Transverse colon (tissue), 4 donors: ENCODE results near the gene CD300A. TPM values are rescaled to one million over a fixed set of nuclear protein-coding genes. Genes with fewer than 3 reads are reported as not detected.

ENCODE experiments used
- DNase-seq: peaks from one replicate; pipeline ENCODE4 v3.0.0-alpha.2; 2019
- H3K27ac ChIP-seq, 4 donors: fragments of 200-600 bp; sonication (generic); 2 replicates each; pipeline ENCODE4 v1.5.1; 2016 to 2018; ENCODE audit warnings: inconsistent platforms in 4 of 4
- H3K27me3 ChIP-seq: fragments of 200-600 bp; sonication (generic); 2 replicates; pipeline ENCODE4 v1.5.1; 2017; ENCODE audit warnings: inconsistent platforms
- H3K36me3 ChIP-seq, 4 donors: fragments of 200-600 bp; sonication (generic); 2 replicates each; pipeline ENCODE4 v1.5.1; 2017 to 2019; ENCODE audit warnings: inconsistent platforms in 4 of 4
- H3K4me1 ChIP-seq, 4 donors: fragments of 200-600 bp; sonication (generic); 2 replicates each; pipeline ENCODE4 v1.5.1; 2017 to 2020; ENCODE audit warnings: inconsistent platforms in 4 of 4
- H3K4me3 ChIP-seq, 4 donors: fragments of 200-600 bp; sonication (generic); 1 replicate in 1 of 4; 2 replicates in 3 of 4; pipeline versions ENCODE4 v1.5.1 to v1.6.1; 2017 to 2019; ENCODE audit warnings: inconsistent platforms in 4 of 4
- H3K9me3 ChIP-seq, 2 donors: fragments of 200-600 bp; sonication (generic); 2 replicates each; pipeline ENCODE4 v1.5.1; 2017 to 2019; ENCODE audit warnings: inconsistent platforms in 2 of 2
- CTCF ChIP-seq, 5 experiments: fragments of 200-600 bp in 3 of 5; fragments of 450-650 bp in 2 of 5; sonication (generic) in 3 of 5; IDR thresholded peaks; 1 replicate in 2 of 5; 2 replicates in 3 of 5; pipeline ENCODE4 v1.5.1; 2016 to 2017; ENCODE audit warnings: antibody characterized with exemption in 5 of 5, inconsistent platforms in 3 of 5, mild to moderate bottlenecking in 2 of 5, moderate library complexity in 1 of 5
- EP300 ChIP-seq: sonication (generic); formaldehyde crosslinking; IDR thresholded peaks from one replicate; pipeline ENCODE4 v1.6.1; 2017; ENCODE audit warnings: antibody characterized with exemption, low read depth
- POLR2A ChIP-seq: fragments of 450-650 bp; IDR thresholded peaks from one replicate; pipeline ENCODE4 v1.6.1; 2016; ENCODE audit warnings: antibody characterized with exemption, mild to moderate bottlenecking, moderate library complexity
- POLR2AphosphoS5 ChIP-seq, 3 donors: sonication (generic); formaldehyde crosslinking; IDR thresholded peaks; one replicate each; pipeline ENCODE4 v1.6.1; 2016; ENCODE audit warnings: antibody characterized with exemption in 3 of 3
- WGBS, 2 donors: methylation state at CpG; one replicate each; pipeline ENCODE4 v1.1.5; 2018; ENCODE audit warnings: low coverage in 1 of 2; 5-methylcytosine and 5-hydroxymethylcytosine counted together
- in situ Hi-C, 4 donors: fragments of 200-750 bp; cut with MboI; loops; one replicate each; pipeline versions ENCODE4 v1.15.0 to v1.15.1; 2017; ENCODE audit warnings: low sequenced_read_pairs in 3 of 4, low pct_ligation_motif_present in 1 of 4, low pct_unique_long_range_greater_than_20kb in 1 of 4
- intact Hi-C: fragments of 100-400 bp; cut with DNase I; formaldehyde crosslinking; loops from one replicate; pipeline ENCODE4 v1.15.1; 2023; ENCODE audit warnings: low total_unique reads
- total RNA-seq, 4 donors: library from RNA; depleted of rRNA; stranded (reverse); fragments of >200 nt; gene quantifications; one replicate each; pipeline ENCODE4 v1.1.0, GENCODE V29; 2016

Gene CD300A
- total RNA-seq, 4 donors from 2014 or later: 3.1 to 5.1 TPM; not detected in 2

GRCh38 chr17:74429604-74430384 lies 36.6 kb upstream of the CD300A start:
- no peak for TF ChIP-seq POLR2A
- peak in 1 of 3 donors; percentile 33 for TF ChIP-seq POLR2AphosphoS5 (IDR thresholded peaks at IDR 0.05)
- no peaks in the 10 kb centered on the region for H3K9me3 ChIP-seq
- 69 to 100% methylated on average over 1 to 19 of the region's 19 CpGs for WGBS, 2 donors

GRCh38 chr17:74430385-74430705 lies 36.1 kb upstream of the CD300A start:
- TF ChIP-seq EP300 (no peak), POLR2AphosphoS5 (IDR thresholded peaks at IDR 0.05) (no peak), POLR2A (no peak), CTCF (IDR thresholded peaks at IDR 0.05) (peak in 1 of 5 experiments; percentile 12)
- no peaks in the 10 kb centered on the region for H3K27me3 ChIP-seq
- intact Hi-C loops: loop anchor here (10.0 kb wide), 1 partner anchor 1334 kb away; the partner anchor contains the start of gene GALK1
- DNase-seq: no peak
- peaks cover 18 to 76% (median 54%) of the 10 kb centered on the region in 4 donors for H3K4me1 ChIP-seq
- WGBS, 2 donors: 22% methylated on average over 13 of the region's 13 CpGs; no CpG with 5 or more reads in 1 of the 2 donors
- in situ Hi-C loops: no loop called here
- H3K36me3 ChIP-seq: no peaks in the 10 kb centered on the region
- peak overlapping the region; percentile 92 to 96 (median 95) for H3K27ac ChIP-seq
- H3K4me3 ChIP-seq: peak overlapping the region in 3 of 4 donors; percentile 58 to 77 (median 65)
- no peaks in the 10 kb centered on the region for H3K9me3 ChIP-seq

More at GRCh38 chr17:74429604-74430384, 36.6 kb upstream of the CD300A start:
- in situ Hi-C loops: no loop called here
- no peaks in the 10 kb centered on the region for H3K27me3 ChIP-seq
- peak overlapping the region in 3 of 4 donors; percentile 58 to 77 (median 65) for H3K4me3 ChIP-seq
- peaks cover 18 to 72% (median 53%) of the 10 kb centered on the region in 4 donors for H3K4me1 ChIP-seq
- peak; percentile 67 for DNase-seq
- H3K27ac ChIP-seq: peak overlapping the region; percentile 92 to 96 (median 95)
- no peaks in the 10 kb centered on the region for H3K36me3 ChIP-seq
- intact Hi-C loops: loop anchor here (10.0 kb wide), 1 partner anchor 1335 kb away; the partner anchor contains the start of gene GALK1

DNA sequence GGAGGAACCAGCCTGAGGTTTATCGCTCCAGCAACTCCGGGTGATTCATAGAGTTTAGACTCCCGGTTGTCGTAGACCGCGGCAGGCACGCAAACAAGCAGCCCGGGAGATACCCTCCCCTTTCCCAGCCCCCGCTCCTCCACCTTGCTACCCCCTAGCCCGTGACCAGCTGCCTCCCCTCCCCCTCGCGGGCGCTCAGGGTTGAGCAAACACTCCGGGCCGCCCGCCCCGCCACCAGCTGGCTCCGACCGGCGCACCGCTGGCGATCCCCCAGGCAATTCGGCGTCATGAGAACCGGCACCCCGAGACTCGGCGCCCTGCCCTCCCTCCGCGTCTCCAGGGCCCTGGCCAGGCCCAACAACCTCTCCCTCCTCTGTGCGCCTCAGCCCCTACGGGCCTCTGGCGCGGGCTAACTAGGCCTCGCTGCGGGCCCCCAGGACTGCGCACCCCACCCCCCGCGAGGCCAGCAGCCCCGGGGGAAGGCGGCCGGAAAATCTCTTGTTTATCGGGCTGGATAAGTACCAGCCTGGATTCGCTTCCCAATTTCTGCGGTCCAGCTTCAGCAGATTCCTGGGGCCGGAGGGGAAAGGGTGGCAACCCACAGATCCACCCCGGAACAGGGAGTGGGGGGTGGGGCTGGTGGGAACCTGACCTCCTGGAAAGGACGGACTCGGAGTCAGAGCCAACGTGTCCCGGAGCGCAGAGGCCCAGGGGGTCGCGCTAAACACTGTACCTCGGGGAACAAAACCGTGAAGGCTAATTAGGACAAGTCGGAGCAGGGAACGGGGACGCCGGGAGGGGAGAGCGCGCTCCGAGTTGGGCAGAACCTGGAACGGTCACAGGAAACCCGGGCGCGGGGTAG lies 35.5 kb upstream of the CD300A start:
- TF ChIP-seq POLR2AphosphoS5 (IDR thresholded peaks at IDR 0.05) (peak; percentile 24 to 81 (median 80)), POLR2A (peak; percentile 88), EP300 (no peak)
- Histone ChIP-seq H3K36me3 (no peaks in the 10 kb centered on the region), H3K27ac (peak overlapping the region; percentile 92 to 96 (median 95)), H3K4me1 (peaks cover 18 to 82% (median 59%) of the 10 kb centered on the region in 4 donors), H3K9me3 (no peaks in the 10 kb centered on the region), H3K4me3 (peak overlapping the region; percentile 58 to 77 (median 63)), H3K27me3 (no peaks in the 10 kb centered on the region)
- in situ Hi-C loops (no loop called here), intact Hi-C loops (loop anchor here (10.0 kb wide), 1 partner anchor 1334 kb away; the partner anchor contains the start of gene GALK1)
- 6% methylated on average over 34 of the region's 67 CpGs; no CpG with 5 or more reads in 1 of the 2 donors for WGBS, 2 donors
- DNase-seq: peak; percentile 84

GRCh38 chr17:74431568-74432423 lies 34.6 kb upstream of the CD300A start, which contains the start of gene GPRC5C:
GPRC5C (plus strand) TSS chr17:74432088; CDS start chr17:74439777, 7,689 bp downstream.
- in situ Hi-C loops: no loop called here
- intact Hi-C loops: loop anchor here (10.0 kb wide), 1 partner anchor 1333 kb away; the partner anchor contains the start of gene GALK1
- TF ChIP-seq POLR2A (peak; percentile 93), EP300 (no peak), CTCF (IDR thresholded peaks at IDR 0.05) (peak in 1 of 5 experiments; percentile 30), POLR2AphosphoS5 (IDR thresholded peaks at IDR 0.05) (peak in 2 of 3 donors; percentile 85 to 91)
- H3K27me3 ChIP-seq: no peaks in the 10 kb centered on the region
- peak within 1 kb of the TSS; percentile 92 to 96 (median 95) for H3K27ac ChIP-seq
- peaks cover 18 to 83% (median 58%) of the 10 kb centered on the region in 4 donors for H3K4me1 ChIP-seq
- peak within 1 kb of the TSS; percentile 58 to 77 (median 63) for H3K4me3 ChIP-seq
- H3K9me3 ChIP-seq: no peaks in the 10 kb centered on the region
- H3K36me3 ChIP-seq: no peaks in the 10 kb centered on the region
- 8% methylated on average over 44 of the region's 81 CpGs; no CpG with 5 or more reads in 1 of the 2 donors for WGBS, 2 donors
- peak; percentile 92 for DNase-seq
